OCI-LY1 (cell line): ENCODE results near the gene KRT32.

ENCODE experiments used
- EZH2 ChIP-seq: fragments of 200-600 bp; sonication (generic), shearing (Covaris generic); IDR thresholded peaks from 2 replicates; pipeline ENCODE4 v1.8.0; 2017; ENCODE audit warnings: borderline replicate concordance, mixed run types, mild to moderate bottlenecking, antibody characterized with exemption, low read length, moderate library complexity, mixed read lengths
- TF ChIP-seq, protein P1 (sequence below): fragments of 200-600 bp; sonication (generic), shearing (Covaris generic); IDR thresholded peaks from 2 replicates; pipeline ENCODE4 v1.5.1; 2017; ENCODE audit warnings: mild to moderate bottlenecking, antibody characterized with exemption, low read length, moderate library complexity, mixed read lengths

DNA sequence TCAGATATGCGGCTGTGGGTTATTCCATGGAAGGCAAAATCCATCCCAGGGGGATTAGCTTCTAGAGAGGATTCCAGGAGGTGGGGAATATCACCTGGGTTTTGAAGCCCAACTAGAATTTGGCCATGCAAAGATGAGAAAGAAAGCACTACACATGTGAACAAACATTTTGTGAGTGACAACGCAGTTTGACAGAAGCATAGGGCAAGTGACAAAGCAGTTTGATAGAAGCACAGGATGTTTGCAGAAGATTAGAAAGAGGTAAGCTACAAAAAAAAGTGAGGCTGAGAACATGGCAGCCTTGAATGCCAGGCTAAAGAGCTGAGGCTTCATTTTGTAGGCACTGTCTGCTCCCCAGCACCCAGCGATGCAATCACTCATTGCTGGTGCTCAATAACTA is 14.1 kb downstream of the KRT32 start:
- TF ChIP-seq, protein P1, sequence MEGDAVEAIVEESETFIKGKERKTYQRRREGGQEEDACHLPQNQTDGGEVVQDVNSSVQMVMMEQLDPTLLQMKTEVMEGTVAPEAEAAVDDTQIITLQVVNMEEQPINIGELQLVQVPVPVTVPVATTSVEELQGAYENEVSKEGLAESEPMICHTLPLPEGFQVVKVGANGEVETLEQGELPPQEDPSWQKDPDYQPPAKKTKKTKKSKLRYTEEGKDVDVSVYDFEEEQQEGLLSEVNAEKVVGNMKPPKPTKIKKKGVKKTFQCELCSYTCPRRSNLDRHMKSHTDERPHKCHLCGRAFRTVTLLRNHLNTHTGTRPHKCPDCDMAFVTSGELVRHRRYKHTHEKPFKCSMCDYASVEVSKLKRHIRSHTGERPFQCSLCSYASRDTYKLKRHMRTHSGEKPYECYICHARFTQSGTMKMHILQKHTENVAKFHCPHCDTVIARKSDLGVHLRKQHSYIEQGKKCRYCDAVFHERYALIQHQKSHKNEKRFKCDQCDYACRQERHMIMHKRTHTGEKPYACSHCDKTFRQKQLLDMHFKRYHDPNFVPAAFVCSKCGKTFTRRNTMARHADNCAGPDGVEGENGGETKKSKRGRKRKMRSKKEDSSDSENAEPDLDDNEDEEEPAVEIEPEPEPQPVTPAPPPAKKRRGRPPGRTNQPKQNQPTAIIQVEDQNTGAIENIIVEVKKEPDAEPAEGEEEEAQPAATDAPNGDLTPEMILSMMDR, result no peak
- TF ChIP-seq EZH2, result no peak
